ENCODE data around the gene CLDN22.

DNA sequence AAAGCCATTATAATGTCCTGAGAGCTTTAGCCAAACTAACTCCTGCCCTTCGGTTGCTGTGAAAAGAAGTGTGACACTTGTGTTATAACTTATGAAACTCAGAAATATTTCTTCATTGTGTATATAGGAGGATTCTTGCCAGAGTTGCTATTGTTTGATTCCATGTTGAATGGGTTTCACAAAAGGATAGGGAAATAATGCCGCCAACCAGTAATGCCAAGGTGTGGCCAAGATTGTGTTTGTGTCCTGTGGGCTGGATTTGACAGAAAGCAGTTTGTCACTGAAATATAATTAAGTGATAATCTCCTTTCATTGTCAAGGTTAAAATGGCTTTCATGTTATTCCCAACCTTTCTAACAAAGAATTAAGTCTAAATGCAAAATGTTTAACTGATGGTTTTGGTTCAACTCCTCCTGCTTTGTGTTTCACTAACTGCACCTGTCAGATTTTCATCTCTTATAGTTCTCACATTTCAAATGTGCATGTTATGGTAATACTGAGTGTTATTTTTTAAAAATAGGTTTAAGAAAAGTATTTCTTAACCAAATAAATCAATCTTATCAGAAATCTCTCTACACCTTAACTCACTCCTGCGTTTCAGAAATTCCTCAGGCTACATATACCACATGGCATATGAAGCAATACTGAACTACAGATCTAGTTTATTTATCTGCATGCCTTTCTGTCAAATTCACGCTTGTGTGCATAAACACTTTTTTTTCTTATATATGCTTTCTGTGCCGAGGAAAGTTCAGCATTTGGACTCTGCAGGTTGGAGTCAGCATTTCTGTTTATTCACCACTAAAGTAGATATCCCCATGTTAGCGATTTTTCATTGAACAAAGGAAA is at the start of gene CLDN22:
- TF ChIP-seq, protein P1, sequence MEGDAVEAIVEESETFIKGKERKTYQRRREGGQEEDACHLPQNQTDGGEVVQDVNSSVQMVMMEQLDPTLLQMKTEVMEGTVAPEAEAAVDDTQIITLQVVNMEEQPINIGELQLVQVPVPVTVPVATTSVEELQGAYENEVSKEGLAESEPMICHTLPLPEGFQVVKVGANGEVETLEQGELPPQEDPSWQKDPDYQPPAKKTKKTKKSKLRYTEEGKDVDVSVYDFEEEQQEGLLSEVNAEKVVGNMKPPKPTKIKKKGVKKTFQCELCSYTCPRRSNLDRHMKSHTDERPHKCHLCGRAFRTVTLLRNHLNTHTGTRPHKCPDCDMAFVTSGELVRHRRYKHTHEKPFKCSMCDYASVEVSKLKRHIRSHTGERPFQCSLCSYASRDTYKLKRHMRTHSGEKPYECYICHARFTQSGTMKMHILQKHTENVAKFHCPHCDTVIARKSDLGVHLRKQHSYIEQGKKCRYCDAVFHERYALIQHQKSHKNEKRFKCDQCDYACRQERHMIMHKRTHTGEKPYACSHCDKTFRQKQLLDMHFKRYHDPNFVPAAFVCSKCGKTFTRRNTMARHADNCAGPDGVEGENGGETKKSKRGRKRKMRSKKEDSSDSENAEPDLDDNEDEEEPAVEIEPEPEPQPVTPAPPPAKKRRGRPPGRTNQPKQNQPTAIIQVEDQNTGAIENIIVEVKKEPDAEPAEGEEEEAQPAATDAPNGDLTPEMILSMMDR (IDR thresholded peaks at IDR 0.05; ENCODE audit: poor library complexity), result no peak
- TF ChIP-seq EZH2 (IDR thresholded peaks at IDR 0.05; ENCODE audit: borderline replicate concordance), result no peak

All from hepatocyte (in vitro differentiated cells).